HG02623 (cell line): Measurements from ENCODE around the gene ARPC2.
"Not testable (repeated sequence)": the region's sequence is repeated elsewhere in the genome, so short reads cannot be mapped to it uniquely, and the experiment has no call there.

Experiments
- ATAC-seq: cut with Tn5 transposase; IDR thresholded peaks from one replicate; pipeline ENCODE4 v1.9.1; 2021; ENCODE audit warnings: moderate library complexity; ENCODE audit not compliant: unreplicated experiment

Gene ARPC2

DNA sequence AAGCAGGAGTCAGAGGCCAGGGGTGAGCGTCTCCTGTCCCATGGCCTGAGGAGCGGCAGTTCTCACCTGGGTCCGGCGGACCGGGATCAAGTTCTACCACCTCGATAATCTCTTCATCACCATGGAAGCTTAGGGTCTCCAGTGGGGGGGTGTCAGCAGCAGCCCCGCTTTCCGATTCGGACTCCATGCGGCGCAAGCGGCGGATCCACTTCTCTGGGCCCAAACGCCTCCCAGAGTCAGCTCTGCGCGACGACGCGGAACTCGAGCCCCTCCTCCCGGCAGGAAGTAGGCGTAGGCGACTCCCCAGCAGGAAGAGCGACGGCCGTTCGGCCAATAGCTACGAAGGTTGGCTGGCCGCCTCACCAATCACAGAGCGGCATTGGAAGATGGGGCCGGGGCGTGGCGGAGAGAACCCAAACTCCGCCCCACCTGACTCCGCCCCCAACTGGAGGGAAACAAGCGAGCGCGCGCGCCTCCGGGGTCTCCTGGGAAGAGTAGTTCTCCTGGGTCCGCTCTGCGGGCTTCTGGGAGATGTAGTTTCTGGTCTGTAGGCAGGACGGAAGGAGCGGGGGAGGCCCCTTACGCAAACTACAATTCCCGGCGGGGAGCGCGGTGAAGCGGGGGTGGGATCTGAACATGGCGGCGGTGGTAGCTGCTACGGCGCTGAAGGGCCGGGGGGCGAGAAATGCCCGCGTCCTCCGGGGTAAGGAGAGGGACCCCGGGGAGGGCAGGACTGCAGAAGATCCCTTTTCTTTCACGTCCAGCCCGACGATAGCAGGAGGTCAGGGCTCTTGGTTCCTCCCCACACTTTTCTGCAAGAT lies 53.1 kb downstream of the ARPC2 start, which contains the start of the genes AAMP and PNKD:
Gene AAMP (minus strand): TSS at position 238 of the 821 bp plus-strand sequence. CDS start 51 bp downstream, at position 187.
Gene PNKD (plus strand): TSS at position 620 of the 821 bp plus-strand sequence. CDS start 17 bp downstream, at position 637.
- ATAC-seq, result peak; percentile 91

DNA sequence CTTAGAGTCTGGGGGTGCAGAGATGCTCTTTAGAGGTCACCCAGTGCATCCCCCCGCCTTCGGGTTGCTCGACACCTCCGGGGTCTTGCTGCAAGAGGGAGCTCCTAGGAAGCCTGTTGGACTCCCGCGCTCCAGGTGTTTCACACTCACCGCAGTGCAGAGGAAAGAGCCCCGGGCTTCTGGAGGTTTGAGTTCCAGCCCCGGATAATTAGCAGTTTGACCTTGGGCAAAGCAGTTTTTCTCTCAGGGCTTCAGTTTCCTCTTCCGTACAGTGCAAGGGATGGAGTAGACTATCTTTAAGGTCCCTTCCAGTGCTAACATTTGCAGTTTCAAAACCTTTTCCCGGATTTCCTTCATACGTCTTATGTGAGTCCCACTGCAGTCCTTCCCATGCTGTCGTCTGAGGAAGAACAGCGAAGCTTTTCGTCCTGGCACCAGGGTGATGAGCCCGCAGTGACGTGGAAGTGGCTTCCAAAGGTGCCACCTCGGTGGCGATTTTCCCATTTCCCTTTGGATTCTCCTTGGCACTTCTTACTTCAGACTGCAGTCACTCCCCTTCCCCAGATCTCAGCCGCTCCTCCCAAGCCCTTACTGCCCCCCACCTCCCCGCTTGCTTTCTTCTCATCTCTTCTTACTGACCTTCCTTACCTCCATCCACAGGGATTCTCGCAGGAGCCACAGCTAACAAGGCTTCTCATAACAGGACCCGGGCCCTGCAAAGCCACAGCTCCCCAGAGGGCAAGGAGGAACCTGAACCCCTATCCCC lies 53.9 kb downstream of the ARPC2 start:
- no peak for ATAC-seq

DNA sequence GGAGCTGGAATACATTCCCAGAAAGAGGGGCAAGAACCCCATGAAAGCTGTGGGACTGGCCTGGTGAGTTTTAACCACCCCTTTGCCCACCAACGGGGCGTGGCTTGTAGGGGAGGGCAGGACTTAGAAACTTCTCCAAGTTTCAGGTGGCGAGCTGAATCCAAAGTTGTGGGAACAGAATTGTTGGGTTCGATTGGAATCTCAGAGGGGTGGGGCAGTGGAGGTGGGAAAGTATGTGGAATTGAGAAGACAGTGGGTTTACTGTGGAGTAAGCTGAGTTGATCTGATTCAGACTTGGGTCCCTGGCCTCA lies 54.5 kb downstream of the ARPC2 start:
- ATAC-seq, result no peak

DNA sequence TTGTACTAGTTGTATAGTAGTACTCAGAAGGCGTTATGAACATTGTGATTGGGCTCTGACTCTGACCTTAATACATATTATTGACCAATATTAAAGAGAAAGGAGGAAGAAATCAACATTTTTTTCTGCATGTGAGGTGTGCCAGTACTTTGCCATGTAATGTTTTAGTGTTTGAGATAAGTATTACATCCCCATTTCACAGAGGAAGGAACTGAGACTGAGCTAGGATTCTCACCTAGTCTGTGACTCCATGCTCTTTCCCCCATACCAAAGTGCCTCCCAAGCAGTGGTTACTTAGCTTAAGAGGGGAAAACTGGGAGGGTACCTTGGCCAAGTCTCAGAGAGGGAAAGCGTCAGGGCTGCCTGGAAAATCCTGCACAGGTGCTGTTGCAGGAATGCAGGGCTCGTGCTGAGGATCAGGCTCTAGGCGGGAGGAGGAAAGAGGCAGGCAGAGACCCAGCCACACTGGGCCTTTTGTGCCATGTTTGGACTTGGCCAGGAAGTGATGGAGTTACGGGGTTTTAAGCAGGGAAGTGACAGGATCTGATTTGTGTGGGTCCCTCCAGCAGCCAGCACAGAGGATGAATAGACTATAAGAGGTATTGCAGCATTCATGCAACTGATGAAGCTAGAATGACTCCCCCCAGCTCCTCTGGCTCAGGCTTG lies 55.0 kb downstream of the ARPC2 start:
- no peak for ATAC-seq

DNA sequence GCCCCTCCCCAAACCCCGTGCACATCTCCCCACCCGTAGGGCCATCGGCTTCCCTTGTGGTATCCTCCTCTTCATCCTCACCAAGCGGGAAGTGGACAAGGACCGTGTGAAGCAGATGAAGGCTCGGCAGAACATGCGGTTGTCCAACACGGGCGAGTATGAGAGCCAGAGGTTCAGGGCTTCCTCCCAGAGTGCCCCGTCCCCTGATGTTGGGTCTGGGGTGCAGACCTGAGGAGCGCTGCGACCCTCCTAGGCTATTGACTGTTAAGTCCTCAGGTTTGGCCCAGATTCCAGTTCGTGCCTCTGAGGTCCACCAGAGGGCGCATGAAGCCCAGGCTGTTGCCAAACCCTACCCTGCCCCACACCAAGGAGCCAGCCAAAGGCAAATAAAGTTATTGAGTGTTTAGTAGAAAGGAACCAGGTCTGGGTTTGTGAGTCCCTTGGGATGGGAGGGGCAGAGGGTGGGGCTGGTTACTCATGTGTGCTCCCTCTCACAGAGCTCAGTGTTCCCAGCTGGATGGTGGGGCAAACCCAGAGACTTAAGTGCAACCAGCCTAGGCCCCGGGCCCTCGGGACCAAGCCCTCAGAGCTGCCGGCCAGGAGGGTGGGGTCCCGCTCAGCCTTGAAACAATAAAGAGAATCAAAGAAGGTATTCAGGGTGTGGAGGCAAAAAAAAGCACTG lies 55.7 kb downstream of the ARPC2 start:
- ATAC-seq, result no peak

DNA sequence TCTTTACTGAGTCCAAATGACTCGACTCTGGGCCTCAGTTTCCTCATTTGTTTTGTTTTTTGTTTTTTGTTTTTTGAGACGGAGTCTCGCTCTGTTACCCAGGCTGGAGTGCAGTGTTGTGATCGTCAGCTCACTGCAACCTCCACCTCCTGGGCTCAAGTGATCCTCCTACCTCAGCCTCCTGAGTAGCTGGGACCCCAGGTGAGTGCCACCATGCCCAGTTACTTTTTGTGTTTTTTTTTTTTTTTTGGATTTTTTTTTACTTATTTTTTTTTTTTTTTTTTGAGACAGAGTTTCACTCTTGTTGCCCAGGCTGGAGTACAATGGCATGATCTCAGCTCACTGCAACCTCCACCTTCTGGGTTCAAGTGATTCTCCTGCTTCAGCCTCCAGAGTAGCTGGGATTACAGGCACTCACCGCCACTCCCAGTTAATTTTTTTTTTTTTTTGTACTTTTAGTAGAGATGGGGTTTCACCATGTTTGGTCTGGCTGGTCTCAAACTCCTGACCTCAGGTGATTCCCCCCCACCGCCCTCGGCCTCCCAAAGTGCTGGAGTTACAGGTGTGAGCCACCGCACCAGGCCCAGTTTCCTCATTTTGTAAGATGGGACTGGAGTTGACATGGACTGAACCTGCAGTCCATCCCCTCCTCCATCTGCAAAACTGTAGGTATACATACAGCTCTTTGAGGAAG lies 56.4 kb downstream of the ARPC2 start:
- not testable (repeated sequence) for ATAC-seq

DNA sequence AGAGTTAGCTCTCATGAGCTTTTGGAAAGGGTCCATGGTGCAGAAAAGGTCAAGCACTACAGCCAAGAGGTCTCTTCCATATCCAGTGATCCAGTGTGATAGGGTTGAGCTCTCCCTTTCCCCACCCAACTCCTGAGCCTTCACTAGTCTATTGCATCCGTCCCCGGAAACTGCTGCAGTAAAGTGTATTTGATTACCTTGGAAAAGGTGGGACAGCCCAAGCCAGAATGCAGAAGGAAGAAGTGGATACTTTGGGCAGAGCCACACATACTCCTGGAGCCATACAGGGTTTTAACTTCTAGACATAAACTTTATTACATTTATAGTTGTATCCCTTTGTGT lies 56.9 kb downstream of the ARPC2 start:
- no peak for ATAC-seq

DNA sequence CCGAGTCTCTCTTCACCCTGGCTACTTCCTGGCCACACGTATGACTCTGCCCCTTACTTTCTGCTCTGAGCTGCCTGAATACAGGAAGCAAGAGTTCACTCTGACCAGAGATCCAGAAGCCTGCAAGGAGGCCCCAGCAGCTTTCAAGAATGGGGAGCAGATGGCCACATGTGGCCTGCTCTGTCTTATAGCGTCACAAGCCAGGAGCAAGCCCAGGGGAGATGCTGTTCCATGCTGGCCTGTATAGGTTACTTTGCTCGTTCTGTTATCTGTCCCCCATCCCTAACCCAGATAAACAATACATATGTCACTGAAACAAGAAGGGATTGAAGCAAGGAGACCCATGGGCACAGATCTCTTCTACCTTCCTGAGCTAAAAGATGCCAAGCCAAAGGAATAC lies 57.6 kb downstream of the ARPC2 start:
- no peak for ATAC-seq

DNA sequence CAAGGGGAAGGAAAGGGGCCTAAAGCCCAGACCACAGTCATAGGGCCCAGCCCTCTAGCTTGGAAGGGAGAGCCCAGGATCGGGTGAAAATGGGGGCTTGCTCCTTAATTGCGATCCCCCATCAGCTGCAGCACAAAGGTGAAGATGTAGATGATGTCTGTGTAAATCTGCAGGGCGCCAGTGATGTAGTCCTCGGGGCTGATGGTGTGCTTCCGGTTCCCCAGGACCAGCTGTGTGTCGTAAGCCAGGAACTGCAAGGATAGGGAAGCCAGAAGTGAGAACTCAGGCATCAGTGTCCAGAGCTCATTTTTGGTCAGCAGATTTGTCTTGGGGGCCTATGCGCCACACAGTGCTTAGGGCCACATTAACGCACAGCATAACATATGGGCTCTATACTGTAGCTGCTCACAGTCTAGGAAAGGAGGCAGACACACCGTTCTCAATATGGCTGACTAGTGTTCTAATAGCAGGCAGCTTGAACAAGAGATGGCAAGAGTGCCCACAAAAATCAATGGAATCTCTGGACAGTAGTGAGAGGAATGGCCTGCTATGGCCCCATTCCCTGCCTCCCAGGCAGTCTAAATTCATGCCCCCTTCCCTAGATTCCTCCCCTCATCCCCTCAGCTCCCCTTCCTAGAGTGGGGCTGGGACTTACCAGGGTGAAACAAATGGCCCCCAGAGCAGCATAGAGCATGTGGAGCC lies 58.5 kb downstream of the ARPC2 start:
- ATAC-seq, result no peak

DNA sequence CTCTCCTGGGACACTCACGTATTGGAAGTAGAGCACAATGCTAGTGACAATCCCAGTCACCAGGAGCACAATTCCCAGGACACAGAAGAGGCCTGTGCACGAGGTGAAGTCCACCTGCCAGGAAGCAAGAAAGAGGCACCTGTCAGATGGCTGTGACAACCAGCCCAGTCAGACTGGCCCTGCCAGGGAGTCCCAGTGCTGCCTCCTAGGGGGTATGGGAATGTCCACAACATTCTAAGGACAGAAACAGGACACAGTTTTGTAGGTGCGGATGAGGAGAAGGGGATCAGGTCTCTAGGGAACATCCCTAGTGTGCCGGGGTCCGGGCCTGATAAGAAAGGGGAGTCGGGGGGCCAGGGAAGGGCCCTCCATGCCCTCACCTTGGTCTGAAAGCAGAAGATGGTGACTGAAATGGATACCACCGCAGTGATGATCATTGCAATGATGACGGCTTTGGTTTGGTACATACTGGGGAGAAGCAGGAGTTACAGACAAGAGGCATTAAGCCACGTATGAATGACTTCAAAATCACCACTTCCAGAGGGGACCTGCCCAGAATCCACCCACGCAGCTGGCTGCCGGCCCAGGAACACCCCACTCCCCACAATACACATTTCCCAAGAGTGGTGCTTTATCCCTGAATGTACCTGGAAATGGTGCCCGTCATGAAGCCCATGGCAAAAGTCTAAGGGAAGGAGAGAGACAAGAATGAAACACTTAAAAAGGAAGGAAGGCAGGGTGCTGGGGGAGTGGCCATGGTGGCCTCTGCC lies 60.2 kb downstream of the ARPC2 start:
- ATAC-seq, result no peak

DNA sequence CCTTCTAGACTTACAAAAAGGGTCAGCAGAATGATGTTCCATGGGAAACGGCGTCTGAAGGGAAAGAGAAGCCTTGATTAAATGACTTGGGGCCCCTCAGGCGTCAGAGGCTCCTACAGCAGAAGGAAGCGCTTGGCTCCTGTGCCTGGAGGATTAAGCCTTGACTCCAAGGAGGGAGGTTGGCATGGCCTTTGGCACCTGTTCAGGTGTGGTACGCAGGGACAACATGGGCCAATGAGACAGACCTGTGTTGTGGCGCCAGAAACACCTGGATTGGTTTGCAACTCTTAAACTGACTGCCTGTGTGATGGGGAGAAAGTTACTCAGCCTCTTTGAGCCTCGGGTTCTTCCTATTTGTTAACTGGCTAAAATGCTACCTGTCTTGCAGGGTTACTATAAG lies 60.9 kb downstream of the ARPC2 start:
- ATAC-seq, result no peak

DNA sequence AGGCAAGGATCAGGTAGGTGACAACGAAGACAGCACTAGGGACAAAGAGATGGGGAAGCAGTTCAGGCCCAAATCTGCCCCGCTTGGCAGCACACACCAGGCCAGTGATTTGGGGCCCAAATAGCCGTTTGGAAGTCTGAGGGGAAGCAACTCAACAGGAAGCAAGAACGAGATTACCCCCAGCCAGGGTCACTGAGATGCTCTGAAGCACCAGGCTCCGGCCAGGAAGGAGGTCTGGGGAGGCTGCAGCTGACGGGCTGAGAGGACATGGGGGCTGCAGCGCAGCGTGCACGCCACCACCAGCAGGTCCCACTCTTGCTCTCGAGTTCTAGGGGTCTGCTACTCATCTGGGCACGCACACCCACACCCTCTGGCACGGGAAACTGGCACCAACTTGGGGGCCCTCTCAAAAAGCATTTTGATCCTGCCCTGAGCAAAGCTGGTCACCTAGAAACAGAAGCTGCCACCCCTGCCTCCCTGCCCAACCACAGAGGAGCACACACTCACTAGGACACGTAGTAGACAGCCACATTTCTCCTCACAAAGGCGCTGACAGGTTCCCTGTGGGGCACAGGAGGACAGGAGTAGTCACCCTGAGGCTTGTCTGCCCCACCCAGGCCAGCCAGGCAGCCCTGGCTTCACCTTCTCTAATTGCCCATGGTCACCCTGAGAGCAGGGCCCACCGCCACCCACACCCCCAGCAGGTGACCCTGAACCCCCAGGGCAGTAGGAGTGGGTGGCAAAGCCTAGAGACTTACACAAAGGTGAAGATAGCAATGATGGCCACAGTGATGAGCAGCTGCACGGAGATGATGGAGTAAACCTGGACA lies 61.8 kb downstream of the ARPC2 start:
- ATAC-seq, result no peak

DNA sequence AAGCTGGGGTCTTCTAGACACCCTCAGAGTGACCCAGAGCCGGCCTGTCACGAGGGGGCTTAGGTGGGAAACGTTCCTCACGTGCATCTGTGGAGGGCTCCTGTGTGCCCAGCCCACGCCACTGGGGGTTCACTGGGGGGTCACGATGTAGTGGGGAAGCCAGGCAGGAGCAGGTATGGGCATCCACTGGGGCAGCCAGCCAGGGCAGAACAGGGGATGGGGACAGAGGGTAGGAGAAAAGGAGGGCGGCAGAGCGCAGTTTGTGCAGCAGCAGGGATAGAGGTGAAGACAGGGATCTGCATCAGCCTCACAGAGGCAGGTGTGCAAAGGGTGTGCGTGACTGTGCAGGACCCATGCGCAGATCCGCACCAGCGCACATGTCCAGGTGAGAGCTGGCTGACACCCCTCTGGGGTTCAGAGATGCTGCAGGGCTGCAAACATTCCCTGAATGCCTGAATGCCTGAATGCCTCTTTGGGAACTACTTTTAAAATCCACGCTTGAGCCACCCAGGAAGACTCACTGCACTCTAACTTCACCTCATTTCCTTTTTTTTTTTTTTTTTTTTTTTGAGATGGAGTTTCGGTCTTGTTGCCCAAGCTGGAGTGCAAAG lies 63.4 kb downstream of the ARPC2 start:
- ATAC-seq, result no peak

DNA sequence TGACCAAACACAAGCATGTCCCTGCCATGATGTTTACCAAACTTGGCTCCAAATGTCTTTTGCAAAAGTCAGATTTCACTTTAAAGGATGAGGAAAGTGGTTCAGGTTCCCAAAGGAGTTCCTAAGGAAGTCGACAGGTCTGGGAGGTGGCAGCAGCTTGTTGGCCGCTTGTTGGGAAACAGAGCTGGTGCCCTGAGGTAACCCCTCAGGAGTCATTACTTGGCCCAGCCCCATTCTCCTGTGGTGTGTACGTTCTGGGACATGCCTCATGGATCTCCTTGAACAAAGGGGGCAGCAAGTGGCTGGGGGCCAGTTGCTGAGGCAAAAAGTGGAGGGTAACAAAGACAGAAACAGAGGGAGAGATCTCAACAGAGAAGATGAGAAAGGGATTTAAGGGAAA lies 64.5 kb downstream of the ARPC2 start:
- ATAC-seq, result no peak

DNA sequence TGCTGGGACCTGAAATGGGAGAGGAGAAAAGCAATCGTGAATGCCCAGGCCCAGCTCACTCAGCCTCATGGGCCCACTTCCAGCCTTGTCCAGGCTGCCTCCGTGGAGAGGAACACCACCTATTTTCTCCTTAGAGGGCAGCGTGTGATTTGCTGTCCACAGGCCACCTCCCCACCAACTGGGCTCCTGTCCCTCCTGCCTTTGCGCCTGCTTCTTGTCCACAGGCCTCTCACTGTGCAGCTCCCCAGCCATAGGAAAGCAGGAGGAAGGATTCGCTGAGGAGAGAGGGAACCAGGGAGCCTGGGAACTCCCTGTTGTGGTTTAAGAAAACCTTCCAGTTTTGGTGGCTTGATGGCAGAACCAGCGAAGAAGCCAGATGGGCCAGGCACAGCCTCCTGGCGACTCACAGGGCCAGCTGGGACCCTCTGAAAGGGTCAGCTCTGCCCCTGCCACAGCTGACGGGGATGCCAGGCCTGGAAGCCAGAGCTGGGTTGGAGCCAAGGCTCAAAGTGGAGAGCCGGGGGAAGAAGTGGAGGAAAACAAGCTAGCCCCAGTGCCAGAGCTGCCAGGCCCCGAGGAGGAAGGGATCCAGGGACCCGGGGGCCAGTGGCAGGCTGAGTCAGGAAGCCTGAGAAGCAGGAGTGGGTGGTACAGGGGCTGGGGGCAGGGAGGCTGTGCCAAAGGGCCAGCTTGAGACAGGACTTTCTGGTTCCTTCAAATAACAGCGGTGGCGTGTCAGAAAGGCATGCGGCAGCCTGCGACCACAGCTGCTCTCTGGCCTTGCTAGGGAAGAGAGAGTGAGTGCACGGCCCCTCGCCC lies 65.4 kb downstream of the ARPC2 start:
- ATAC-seq, result no peak

DNA sequence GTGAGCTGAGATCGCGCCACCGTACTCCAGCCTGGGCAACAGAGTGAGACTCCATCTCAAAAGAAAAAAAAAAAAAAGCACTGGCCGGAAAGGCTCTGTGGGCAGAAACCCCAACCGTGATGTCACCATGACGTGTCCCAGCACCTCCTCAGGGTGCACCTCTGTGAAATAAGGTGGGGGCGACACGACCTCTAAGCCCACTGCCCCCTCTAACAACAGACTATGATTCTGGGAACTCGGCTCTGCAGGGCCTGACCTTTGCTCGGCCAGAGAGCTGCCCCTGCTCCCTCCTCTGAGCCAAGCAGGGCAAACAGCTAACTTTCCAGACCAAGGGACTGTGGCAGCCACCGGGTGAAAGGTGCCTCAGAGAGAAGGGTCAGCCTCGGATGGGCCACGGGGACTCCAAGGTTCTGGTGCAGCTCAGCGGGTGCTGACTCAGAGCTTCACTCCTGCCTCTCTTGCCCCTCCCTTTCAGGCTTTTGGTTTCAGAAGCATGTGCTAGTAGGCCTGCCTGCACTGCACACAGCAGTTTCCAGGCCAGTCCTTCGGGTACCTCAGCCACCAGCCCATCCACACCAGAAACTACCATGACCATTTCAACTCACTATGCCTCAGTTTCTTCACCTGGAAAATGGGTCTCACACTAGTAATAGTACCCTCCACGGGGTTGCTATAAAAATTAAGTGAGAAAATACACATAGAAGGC lies 67.3 kb downstream of the ARPC2 start:
- ATAC-seq, result peak; percentile 33

DNA sequence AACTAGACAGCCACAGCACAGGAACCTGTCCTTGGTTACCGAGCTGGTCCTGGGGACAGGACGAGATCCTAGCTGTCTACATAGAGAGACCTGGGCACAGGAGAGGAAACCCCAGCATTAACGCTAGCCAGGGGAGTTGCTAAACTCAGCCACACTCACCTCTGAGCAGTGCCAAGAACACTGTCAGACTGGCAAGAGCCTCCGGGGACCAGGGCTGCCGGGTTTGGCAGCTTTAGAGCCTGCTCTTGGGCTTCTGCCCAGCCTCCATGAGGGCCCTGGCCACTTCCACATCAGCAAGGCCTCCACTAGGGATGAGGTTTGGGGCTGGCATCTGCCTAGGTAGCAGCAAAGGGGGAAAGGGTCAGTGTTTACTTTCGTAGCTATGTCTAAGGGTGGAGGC lies 68.6 kb downstream of the ARPC2 start:
- ATAC-seq, result no peak
